Common myeloid progenitor, CD34-positive (primary cell): ENCODE results near the gene UBE3C.
A peak's percentile ranks its signal among the peaks of the same experiment; 100 is the strongest.

Experiments used
- CTCF ChIA-PET: fragments of 350-600 bp; sonication (Branson Sonifier 250); formaldehyde crosslinking; loops from one replicate; lab custom pipeline; 2021; ENCODE audit warnings: antibody characterized with exemption; lab: Charles Lee
- POLR2A ChIA-PET: fragments of 350-600 bp; sonication (Branson Sonifier 250); formaldehyde crosslinking; loops from one replicate; lab custom pipeline; 2021; ENCODE audit warnings: antibody characterized with exemption; lab: Charles Lee
- DNase-seq, 3 donors: peaks; one replicate each; pipeline versions ENCODE4 v3.0.0 to v3.0.0-alpha.2; 2013
- H3K27ac ChIP-seq, 2 experiments: 1 replicate in 1 of 2; 2 replicates in 1 of 2; pipeline ENCODE4 v1.7.0; 2013; ENCODE audit warnings: inconsistent platforms in 2 of 2, low read length in 2 of 2, mild to moderate bottlenecking in 2 of 2, low read depth in 1 of 2, moderate library complexity in 1 of 2; ENCODE audit not compliant: severe bottlenecking in 2 of 2, insufficient read depth in 1 of 2, poor library complexity in 1 of 2
- H3K27me3 ChIP-seq, 5 experiments: replicated peaks in 2 of 5; 1 replicate in 3 of 5; 2 replicates in 2 of 5; pipeline versions ENCODE4 v1.6.1 to v1.7.0; 2013; ENCODE audit warnings: low read length in 4 of 5, mild to moderate bottlenecking in 2 of 5, moderate library complexity in 2 of 5, inconsistent platforms in 1 of 5; ENCODE audit not compliant: insufficient read depth in 5 of 5, control insufficient read depth in 4 of 5
- H3K36me3 ChIP-seq, 4 experiments: 1 replicate in 2 of 4; 2 replicates in 2 of 4; pipeline versions ENCODE4 v1.6.1 to v1.7.0; 2013; ENCODE audit warnings: low read length in 3 of 4, control low read depth in 1 of 4, mild to moderate bottlenecking in 1 of 4; ENCODE audit not compliant: control insufficient read depth in 4 of 4, insufficient read depth in 4 of 4
- H3K4me1 ChIP-seq, 4 experiments: 1 replicate in 3 of 4; 2 replicates in 1 of 4; pipeline versions ENCODE4 v1.6.1 to v1.7.1; 2013; ENCODE audit warnings: low read length in 3 of 4, mild to moderate bottlenecking in 3 of 4, control low read depth in 1 of 4, inconsistent platforms in 1 of 4, moderate library complexity in 1 of 4; ENCODE audit not compliant: control insufficient read depth in 4 of 4, insufficient read depth in 4 of 4; ENCODE audit errors: control extremely low read depth in 1 of 4
- H3K4me3 ChIP-seq, 7 experiments: 1 replicate in 4 of 7; 2 replicates in 3 of 7; pipeline versions ENCODE4 v1.5.1 to v1.7.0; 2013; ENCODE audit warnings: mild to moderate bottlenecking in 7 of 7, low read length in 6 of 7, moderate library complexity in 6 of 7, inconsistent platforms in 2 of 7, low read depth in 2 of 7, control low read depth in 1 of 7; ENCODE audit not compliant: insufficient read depth in 4 of 7, control insufficient read depth in 1 of 7; ENCODE audit errors: extremely low read depth in 1 of 7
- H3K9me3 ChIP-seq, 5 experiments: 1 replicate in 4 of 5; 2 replicates in 1 of 5; pipeline versions ENCODE4 v1.6.1 to v1.7.1; 2013; ENCODE audit warnings: low read length in 4 of 5, mild to moderate bottlenecking in 2 of 5, inconsistent platforms in 1 of 5, low read depth in 1 of 5, moderate library complexity in 1 of 5; ENCODE audit not compliant: control insufficient read depth in 4 of 5, insufficient read depth in 2 of 5; ENCODE audit errors: control extremely low read depth in 1 of 5
- WGBS: methylation state at CpG from one replicate; pipeline ENCODE4 v1.1.5; 2013; ENCODE audit not compliant: insufficient coverage; 5-methylcytosine and 5-hydroxymethylcytosine counted together

UBE3C gene

DNA sequence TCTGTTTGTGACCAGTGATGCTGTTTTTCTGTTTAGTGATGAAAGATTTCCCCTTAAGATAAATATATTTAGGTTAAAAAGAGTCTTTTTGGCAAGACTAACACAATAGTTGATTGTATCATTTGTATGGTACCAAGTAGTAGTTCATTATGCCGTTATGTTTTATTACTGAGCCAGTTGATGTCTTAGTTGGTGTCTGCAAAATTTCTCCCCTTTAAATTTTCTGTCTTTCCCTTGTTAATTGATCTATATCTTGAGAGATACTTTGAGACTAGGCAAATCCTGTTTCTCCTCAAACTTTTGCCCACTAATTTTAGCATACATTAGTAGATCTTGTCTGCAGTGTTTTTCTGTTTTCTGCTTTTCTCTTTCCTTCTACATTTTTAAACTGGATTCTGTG lies 21.7 kb downstream of the UBE3C start:
- ChIA-PET POLR2A (no interaction called here), CTCF (no interaction called here)
- H3K9me3 ChIP-seq: peaks cover 0 to 6% (median 4%) of the 10 kb centered on the region in 5 experiments
- H3K36me3 ChIP-seq: peaks cover 10 to 19% (median 18%) of the 10 kb centered on the region in 4 experiments
- H3K4me1 ChIP-seq: no peaks in the 10 kb centered on the region
- DNase-seq: no peak
- H3K27ac ChIP-seq: no peak overlapping the region
- no CpG with 5 or more reads among the region's 1 CpG for WGBS
- H3K4me3 ChIP-seq: no peak overlapping the region
- H3K27me3 ChIP-seq: no peaks in the 10 kb centered on the region

DNA sequence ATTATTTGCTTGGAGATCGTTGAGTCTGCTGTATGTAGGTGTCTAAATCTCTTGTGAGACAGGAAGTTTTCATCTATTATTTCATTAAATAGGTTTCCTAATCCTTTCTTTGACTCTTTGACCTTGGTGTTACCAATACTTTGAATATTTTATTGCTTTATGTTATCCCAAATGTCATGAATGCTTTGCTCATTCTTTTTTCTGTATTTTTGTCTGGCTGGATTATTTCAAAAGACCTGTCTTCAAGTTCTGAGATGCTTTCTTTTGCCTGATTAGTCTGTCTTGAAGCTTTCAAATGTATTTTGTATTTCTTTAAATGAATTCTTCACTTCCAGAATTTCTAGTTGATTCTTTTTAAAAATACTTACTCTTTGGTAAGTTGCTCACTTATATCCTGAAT lies 27.3 kb downstream of the UBE3C start:
- Histone ChIP-seq H3K36me3 (peaks cover 35 to 60% (median 42%) of the 10 kb centered on the region in 4 experiments), H3K9me3 (peaks cover 3 to 13% (median 4%) of the 10 kb centered on the region in 5 experiments), H3K27ac (no peak overlapping the region), H3K4me3 (no peak overlapping the region), H3K4me1 (no peaks in the 10 kb centered on the region), H3K27me3 (no peaks in the 10 kb centered on the region)
- WGBS: no CpG with 5 or more reads among the region's 1 CpG
- ChIA-PET CTCF (interaction anchor here (0.6 to 1.4 kb wide), 2 partner anchors 9 to 234 kb away, joined by 3 to 4 read pairs; no protein-coding TSS in a partner anchor), POLR2A (no interaction called here)
- DNase-seq: peak in 2 of 3 donors; percentile 6

DNA sequence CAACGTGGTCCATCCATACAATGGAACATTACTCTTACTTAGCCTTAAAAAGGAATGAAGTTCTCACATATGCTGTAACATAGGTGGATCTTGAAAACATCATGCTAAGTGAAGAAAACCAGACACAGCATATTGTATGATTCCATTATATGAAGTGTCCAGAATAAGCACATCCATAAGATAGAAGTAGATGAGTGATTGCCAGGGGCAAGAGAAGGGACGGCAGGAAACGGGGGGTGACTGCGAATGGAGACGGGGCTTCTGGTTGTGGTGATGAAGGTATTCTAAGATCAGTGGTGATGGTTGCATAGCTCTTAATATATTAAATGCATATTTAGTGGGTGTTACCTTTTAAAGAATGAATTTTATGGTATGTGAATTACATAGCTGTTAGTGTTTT lies 29.8 kb downstream of the UBE3C start:
- no peak overlapping the region for H3K4me3 ChIP-seq
- CTCF ChIA-PET: no interaction called here
- H3K27ac ChIP-seq: no peak overlapping the region
- peaks cover 36 to 78% (median 55%) of the 10 kb centered on the region in 4 experiments for H3K36me3 ChIP-seq
- no peaks in the 10 kb centered on the region for H3K27me3 ChIP-seq
- POLR2A ChIA-PET: no interaction called here
- H3K9me3 ChIP-seq: peaks cover 3 to 13% (median 4%) of the 10 kb centered on the region in 5 experiments
- no peak for DNase-seq
- H3K4me1 ChIP-seq: no peaks in the 10 kb centered on the region
- 100% methylated on average over 4 of the region's 5 CpGs for WGBS

DNA sequence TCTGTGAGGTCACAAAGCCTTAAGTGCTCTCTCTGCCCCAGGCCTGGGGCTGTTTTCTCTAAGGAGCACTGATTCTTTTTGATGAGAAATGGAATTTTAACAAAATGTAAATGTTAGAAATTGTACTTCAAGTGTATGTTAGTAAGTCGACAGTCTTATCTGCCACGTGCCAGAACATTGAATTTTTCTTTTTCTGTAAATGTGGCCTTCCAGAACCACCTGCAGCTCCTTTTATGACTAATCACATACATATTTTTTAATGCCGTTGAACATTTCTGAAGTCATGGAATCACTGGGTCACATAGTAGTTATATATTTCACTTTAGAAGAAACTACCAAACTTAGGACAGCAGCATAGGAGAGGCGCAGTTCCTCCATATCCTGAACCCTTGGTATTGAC lies 38.0 kb downstream of the UBE3C start:
- Histone ChIP-seq H3K36me3 (peaks cover 28 to 80% (median 56%) of the 10 kb centered on the region in 4 experiments), H3K27me3 (no peaks in the 10 kb centered on the region), H3K27ac (no peak overlapping the region), H3K9me3 (no peaks in the 10 kb centered on the region), H3K4me1 (no peaks in the 10 kb centered on the region), H3K4me3 (no peak overlapping the region)
- CTCF ChIA-PET: no interaction called here
- no peak for DNase-seq
- POLR2A ChIA-PET: no interaction called here
- WGBS: 100% methylated on average over 2 of the region's 4 CpGs

DNA sequence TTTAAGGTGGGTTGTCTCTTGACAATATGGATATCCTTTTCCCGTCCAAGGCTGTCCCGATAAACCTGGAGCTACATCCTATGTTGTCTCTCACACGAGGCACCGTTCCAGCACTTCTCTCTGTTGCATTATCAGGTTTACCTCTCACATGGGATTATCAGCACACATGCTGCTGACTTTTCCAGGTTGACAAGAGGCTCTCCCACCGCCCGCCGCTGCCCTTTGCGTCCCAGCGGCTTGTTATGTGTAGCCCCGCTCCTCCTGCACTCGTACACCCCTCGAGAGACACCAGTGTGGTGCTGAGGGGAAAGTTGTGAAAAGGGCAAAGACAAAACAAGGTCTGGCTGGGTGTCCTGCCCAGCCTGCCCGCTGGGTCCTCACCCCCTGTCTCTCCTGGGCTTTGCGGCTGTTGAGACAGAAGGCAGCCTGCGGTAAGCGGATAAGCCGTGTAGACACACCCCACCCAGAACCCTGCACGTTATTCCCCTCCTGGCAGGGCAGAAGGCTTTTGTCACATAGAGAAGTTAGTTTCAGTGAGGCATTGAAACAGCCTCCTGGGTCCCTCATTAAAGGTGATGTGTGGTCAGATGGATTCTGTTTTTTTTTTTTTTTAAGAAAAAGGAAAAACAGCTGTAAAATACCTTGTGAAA lies 38.7 kb downstream of the UBE3C start:
- no peak overlapping the region for H3K4me3 ChIP-seq
- peaks cover 27 to 82% (median 57%) of the 10 kb centered on the region in 4 experiments for H3K36me3 ChIP-seq
- DNase-seq: peak in 2 of 3 donors; percentile 2 to 38
- ChIA-PET CTCF (no interaction called here), POLR2A (no interaction called here)
- H3K9me3 ChIP-seq: no peaks in the 10 kb centered on the region
- 93% methylated on average over 4 of the region's 18 CpGs for WGBS
- no peaks in the 10 kb centered on the region for H3K4me1 ChIP-seq
- no peaks in the 10 kb centered on the region for H3K27me3 ChIP-seq
- H3K27ac ChIP-seq: no peak overlapping the region

DNA sequence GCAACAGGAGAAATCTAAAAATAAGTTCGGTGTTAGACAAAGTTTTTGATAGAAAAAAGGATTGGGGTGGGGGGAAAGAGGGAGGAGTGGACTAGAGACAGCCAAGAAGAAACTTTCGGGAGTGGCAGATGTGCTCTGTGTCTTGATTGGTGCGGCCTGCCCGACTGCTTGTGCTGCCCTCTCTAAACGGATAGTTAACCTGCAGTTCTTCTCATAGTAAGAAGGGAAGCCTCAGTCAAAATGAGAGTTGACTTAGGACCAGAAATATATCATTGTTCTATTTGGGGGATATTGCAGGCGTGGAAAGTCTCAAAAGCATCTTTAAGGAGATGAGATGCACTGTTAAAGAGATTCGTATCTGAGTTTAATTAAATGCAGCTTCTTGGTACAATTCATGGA lies 39.3 kb downstream of the UBE3C start:
- ChIA-PET POLR2A (no interaction called here), CTCF (no interaction called here)
- WGBS: 98% methylated on average over 5 of the region's 7 CpGs
- Histone ChIP-seq H3K36me3 (peaks cover 22 to 81% (median 57%) of the 10 kb centered on the region in 4 experiments), H3K4me3 (no peak overlapping the region), H3K27me3 (no peaks in the 10 kb centered on the region), H3K27ac (no peak overlapping the region), H3K9me3 (no peaks in the 10 kb centered on the region), H3K4me1 (no peaks in the 10 kb centered on the region)
- DNase-seq: no peak

DNA sequence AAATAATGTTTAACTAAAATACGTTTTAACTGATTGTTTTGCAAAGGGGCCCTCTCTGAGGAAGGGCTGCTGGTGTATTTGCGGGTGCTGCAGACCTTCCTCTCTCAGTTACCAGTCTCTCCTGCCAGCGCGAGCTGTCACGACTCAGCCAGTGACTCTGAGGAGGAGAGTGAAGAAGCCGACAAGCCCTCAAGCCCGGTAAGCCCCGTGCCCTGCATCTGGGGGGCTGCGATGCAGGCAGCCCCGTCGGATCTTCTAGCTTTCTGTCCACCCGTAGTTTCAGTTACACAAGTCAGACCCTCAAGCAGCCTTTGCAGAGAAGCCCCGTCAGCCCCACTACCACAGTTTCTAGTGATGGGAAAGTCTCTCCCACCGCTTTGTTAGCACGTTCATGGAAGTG lies 45.1 kb downstream of the UBE3C start:
- Histone ChIP-seq H3K4me3 (no peak overlapping the region), H3K27ac (no peak overlapping the region), H3K36me3 (peaks cover 21 to 83% (median 55%) of the 10 kb centered on the region in 4 experiments), H3K4me1 (no peaks in the 10 kb centered on the region), H3K9me3 (no peaks in the 10 kb centered on the region), H3K27me3 (no peaks in the 10 kb centered on the region)
- WGBS: 97% methylated on average over 11 of the region's 15 CpGs
- ChIA-PET POLR2A (no interaction called here), CTCF (no interaction called here)
- no peak for DNase-seq
